Measurements from ENCODE around the gene SPRY2.

The SPRY2 gene, protein sequence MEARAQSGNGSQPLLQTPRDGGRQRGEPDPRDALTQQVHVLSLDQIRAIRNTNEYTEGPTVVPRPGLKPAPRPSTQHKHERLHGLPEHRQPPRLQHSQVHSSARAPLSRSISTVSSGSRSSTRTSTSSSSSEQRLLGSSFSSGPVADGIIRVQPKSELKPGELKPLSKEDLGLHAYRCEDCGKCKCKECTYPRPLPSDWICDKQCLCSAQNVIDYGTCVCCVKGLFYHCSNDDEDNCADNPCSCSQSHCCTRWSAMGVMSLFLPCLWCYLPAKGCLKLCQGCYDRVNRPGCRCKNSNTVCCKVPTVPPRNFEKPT

DNA sequence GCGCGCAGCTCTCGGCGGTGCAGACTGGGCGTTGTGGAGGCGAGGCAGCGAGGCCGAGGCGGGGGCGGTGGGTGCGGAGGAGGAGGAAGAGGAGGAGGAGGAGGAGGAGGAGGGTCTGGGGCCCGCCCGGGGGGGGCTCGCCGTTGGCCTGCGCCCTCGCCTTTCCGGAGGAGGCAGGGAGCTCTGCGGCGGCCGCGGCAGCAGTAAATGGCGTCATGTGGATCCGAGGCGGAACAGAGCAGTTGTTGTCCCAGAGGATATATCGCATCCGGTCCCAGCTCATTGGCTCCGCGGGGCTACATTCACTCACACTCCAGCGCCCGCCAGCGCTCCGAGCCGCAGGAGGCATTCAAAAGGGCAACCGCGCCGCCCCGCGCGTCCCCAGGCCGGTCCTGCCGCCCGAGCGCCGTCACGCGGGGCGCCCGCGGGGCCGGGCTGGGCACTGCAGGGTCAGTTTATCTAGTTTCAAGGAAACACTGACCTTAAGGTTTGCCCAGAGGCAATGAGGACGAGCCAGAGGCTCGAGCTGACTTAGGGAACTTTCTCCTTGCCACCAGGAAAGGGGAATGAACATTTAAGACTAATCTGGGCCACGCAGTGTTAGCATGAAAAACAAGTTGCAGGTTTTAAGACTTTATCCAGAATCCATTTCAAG, at the start of gene SPRY2:
Gene SPRY2 (minus strand): TSS at position 26 of the 655 bp plus-strand sequence. CDS start 3,421 bp downstream, outside the sequence.
- Histone ChIP-seq H3K9ac (ENCODE audit: low read length) (no peak within 1 kb of the TSS), H3K4me3 (ENCODE audit: low read length) (no peak within 1 kb of the TSS)

DNA sequence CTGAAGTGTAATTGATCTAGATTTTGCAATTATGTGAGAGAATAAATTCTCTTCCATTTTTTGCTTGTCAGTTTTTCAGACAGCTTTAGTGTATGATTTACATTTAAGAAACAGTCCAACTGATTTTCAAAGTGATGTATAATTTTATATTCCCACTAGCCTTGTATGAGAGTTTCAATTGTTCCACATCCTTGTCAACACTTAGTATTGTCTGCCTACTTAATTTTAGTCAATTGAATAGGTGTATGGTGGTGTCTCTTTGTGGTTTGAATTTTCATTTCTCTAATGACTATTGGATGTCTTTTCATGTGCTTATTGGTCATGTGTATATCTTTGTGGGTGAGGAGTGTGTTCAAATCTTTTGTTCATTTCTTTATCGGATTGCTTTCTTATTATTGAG, 49.4 kb upstream of the SPRY2 start:
- Histone ChIP-seq H4K20me1 (ENCODE audit: insufficient read depth, low read length) (no peaks in the 10 kb centered on the region), H3K27ac (ENCODE audit: low read length) (no peak overlapping the region), H3K9ac (ENCODE audit: low read length) (no peak overlapping the region), H2AFZ (ENCODE audit: low read depth, low read length) (no peak overlapping the region), H3K36me3 (replicated peaks; ENCODE audit: low read depth, low read length) (no peaks in the 10 kb centered on the region), H3K4me1 (ENCODE audit: low read length) (no peaks in the 10 kb centered on the region), H3K4me2 (ENCODE audit: low read length) (no peak overlapping the region), H3K4me3 (ENCODE audit: low read length) (no peak overlapping the region), H3K9me3 (ENCODE audit: insufficient read depth, low read length) (peaks cover 5% of the 10 kb centered on the region), H3K79me2 (ENCODE audit: low read length) (no peaks in the 10 kb centered on the region), H3K27me3 (ENCODE audit: low read depth, low read length) (no peaks in the 10 kb centered on the region)
- no peak for TF ChIP-seq EZH2phosphoT487 (IDR thresholded peaks at IDR 0.05; ENCODE audit: low read depth)
- TF ChIP-seq, protein P1, sequence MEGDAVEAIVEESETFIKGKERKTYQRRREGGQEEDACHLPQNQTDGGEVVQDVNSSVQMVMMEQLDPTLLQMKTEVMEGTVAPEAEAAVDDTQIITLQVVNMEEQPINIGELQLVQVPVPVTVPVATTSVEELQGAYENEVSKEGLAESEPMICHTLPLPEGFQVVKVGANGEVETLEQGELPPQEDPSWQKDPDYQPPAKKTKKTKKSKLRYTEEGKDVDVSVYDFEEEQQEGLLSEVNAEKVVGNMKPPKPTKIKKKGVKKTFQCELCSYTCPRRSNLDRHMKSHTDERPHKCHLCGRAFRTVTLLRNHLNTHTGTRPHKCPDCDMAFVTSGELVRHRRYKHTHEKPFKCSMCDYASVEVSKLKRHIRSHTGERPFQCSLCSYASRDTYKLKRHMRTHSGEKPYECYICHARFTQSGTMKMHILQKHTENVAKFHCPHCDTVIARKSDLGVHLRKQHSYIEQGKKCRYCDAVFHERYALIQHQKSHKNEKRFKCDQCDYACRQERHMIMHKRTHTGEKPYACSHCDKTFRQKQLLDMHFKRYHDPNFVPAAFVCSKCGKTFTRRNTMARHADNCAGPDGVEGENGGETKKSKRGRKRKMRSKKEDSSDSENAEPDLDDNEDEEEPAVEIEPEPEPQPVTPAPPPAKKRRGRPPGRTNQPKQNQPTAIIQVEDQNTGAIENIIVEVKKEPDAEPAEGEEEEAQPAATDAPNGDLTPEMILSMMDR (IDR thresholded peaks at IDR 0.05; ENCODE audit: low read depth, low read length), result no peak

More for the DNA sequence above, at the start of gene SPRY2:
- Histone ChIP-seq H3K9me3 (ENCODE audit: insufficient read depth, low read length) (0 out of 2 replicates have a peak, but pooled peaks cover 4% of the 10 kb centered on the region), H3K79me2 (ENCODE audit: low read length) (no peaks in the 10 kb centered on the region), H3K27ac (ENCODE audit: low read length) (no peak within 1 kb of the TSS), H3K4me1 (ENCODE audit: low read length) (no peaks in the 10 kb centered on the region), H2AFZ (ENCODE audit: low read depth, low read length) (no peak within 1 kb of the TSS), H4K20me1 (ENCODE audit: insufficient read depth, low read length) (no peaks in the 10 kb centered on the region), H3K27me3 (ENCODE audit: low read depth, low read length) (no peaks in the 10 kb centered on the region; the same call in 1 of the 2 replicates), H3K4me2 (ENCODE audit: low read length) (no peak within 1 kb of the TSS), H3K36me3 (replicated peaks; ENCODE audit: low read depth, low read length) (no peaks in the 10 kb centered on the region)
- TF ChIP-seq, protein P1 (IDR thresholded peaks at IDR 0.05; ENCODE audit: low read depth, low read length), result no peak
- no peak for TF ChIP-seq EZH2phosphoT487 (IDR thresholded peaks at IDR 0.05; ENCODE audit: low read depth)

DNA sequence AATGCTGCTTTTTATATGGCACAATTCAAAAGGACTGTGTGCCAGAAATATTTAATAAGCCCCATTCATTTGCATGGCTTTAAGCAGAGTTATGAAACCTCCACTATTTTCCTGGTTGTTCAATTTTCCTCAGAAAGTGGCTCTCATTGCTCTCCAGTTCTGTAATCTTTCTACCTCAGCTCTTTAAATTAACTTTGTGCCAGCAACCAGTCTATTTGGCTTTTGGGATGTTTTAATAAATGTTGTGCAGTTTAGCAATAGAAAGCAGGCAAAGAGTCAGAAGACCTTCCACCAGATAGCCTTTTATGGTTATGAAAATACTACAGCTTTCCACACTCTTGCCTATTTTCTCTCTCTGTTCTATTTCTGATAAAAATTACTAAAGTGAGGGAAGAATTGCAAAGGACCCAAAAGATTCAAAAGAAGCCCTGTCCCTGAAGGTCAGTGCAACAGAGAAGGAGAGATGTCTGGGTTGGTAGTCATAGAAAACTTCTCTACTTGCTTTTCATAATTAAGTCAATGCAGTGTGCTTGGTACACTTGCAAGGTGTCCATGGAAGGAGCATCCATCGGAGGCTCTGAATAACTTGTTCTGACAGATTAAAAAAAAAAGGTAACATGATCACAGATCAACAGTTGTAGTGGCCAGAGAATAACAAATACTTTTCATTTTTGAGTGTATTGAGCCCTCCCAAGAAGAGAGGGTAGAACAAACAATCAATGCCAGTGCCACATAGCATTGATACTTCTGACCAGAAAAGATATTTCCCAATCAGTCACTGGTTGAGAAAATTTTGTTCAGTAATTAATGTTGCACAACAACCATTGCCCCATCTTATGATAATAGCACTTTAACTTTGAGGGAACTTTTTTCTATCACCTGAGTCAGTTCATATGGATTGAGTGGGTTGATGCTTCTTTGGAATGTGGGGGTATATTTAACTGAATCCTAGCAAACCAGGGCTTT, 48.4 kb upstream of the SPRY2 start:
- H3K4me2 ChIP-seq (ENCODE audit: low read length), result no peak overlapping the region
- H3K9me3 ChIP-seq (ENCODE audit: insufficient read depth, low read length), result peaks cover 5% of the 10 kb centered on the region
- no peaks in the 10 kb centered on the region for H4K20me1 ChIP-seq (ENCODE audit: insufficient read depth, low read length)
- H3K9ac ChIP-seq (ENCODE audit: low read length), result no peak overlapping the region
- H3K4me3 ChIP-seq (ENCODE audit: low read length), result no peak overlapping the region
- no peak overlapping the region for H3K27ac ChIP-seq (ENCODE audit: low read length)
- H3K27me3 ChIP-seq (ENCODE audit: low read depth, low read length), result no peaks in the 10 kb centered on the region
- no peaks in the 10 kb centered on the region for H3K36me3 ChIP-seq (replicated peaks; ENCODE audit: low read depth, low read length)
- TF ChIP-seq, protein P1 (IDR thresholded peaks at IDR 0.05; ENCODE audit: low read depth, low read length), result no peak
- TF ChIP-seq EZH2phosphoT487 (IDR thresholded peaks at IDR 0.05; ENCODE audit: low read depth), result no peak
- H3K79me2 ChIP-seq (ENCODE audit: low read length), result no peaks in the 10 kb centered on the region
- no peaks in the 10 kb centered on the region for H3K4me1 ChIP-seq (ENCODE audit: low read length)
- H2AFZ ChIP-seq (ENCODE audit: low read depth, low read length), result no peak overlapping the region

All from OCI-LY3 (cell line).